GM12872 (cell line): ENCODE measurements around the gene C16orf82.

Source experiments
- TF ChIP-seq, protein P1 (sequence below): IDR thresholded peaks from 3 replicates; pipeline ENCODE4 v1.5.1; 2011; ENCODE audit warnings: low read depth, mild to moderate bottlenecking, low read length, moderate library complexity; ENCODE audit not compliant: insufficient read depth

Gene C16orf82

DNA sequence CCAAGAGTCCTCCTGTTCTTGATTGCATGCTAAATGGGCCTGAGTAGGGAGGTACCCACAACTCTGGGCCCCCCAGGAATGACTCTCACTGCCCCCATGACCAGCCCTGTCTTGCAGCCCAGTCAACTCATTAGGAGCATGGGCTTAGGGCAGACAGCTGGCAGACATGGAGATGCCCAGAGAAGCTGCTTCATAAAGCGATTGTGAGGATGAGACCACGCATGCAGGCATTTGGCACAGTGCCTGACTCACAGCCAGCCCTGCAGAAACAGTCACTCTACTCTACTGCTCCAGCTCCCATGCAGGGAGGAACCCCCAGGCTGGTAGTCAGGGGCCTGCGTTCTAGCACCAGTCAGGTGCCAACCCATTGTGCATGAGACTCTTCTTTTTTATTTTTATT lies 8.4 kb upstream of the C16orf82 start:
- TF ChIP-seq, protein P1, sequence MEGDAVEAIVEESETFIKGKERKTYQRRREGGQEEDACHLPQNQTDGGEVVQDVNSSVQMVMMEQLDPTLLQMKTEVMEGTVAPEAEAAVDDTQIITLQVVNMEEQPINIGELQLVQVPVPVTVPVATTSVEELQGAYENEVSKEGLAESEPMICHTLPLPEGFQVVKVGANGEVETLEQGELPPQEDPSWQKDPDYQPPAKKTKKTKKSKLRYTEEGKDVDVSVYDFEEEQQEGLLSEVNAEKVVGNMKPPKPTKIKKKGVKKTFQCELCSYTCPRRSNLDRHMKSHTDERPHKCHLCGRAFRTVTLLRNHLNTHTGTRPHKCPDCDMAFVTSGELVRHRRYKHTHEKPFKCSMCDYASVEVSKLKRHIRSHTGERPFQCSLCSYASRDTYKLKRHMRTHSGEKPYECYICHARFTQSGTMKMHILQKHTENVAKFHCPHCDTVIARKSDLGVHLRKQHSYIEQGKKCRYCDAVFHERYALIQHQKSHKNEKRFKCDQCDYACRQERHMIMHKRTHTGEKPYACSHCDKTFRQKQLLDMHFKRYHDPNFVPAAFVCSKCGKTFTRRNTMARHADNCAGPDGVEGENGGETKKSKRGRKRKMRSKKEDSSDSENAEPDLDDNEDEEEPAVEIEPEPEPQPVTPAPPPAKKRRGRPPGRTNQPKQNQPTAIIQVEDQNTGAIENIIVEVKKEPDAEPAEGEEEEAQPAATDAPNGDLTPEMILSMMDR: no peak

DNA sequence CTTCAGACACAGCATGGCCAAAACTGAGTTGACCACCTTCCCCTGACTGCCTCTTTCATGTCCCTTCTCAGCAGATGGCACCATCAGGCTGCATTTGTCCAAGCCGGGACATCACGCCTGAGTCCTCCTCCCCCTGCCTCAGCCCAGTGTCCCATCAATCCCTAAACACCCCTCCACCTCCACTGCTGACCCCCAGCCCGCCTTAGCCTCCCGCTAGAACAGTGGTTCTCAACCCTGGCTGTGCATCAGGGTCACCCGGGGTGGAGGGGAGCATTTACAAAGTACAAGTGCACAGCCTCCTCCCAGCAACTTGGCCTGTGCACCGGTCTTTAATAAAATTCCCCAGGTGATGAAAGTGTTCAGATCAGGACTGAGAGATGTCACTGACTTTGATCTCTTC lies 4.0 kb downstream of the C16orf82 start:
- TF ChIP-seq, protein P1: no peak

DNA sequence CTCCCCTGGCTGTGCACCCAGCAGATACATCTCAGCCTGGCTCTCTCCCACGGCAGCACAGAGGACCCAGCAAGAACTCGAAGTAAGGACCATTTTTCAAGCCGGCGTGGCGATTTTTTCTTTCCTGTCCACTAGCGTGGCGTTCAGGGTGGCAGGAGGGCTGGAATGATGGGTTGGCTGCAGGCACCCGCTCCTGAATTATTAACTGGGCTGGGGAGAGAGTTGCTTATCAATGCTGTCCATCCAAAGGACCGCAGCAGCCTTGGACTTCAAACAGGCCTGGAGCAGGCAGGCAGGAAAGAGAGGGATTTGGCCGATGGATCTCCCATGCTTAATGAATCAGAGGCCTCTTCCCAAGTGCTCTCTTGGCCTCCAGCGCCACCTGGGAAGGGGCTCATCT lies 7.0 kb downstream of the C16orf82 start:
- TF ChIP-seq, protein P1: no peak

DNA sequence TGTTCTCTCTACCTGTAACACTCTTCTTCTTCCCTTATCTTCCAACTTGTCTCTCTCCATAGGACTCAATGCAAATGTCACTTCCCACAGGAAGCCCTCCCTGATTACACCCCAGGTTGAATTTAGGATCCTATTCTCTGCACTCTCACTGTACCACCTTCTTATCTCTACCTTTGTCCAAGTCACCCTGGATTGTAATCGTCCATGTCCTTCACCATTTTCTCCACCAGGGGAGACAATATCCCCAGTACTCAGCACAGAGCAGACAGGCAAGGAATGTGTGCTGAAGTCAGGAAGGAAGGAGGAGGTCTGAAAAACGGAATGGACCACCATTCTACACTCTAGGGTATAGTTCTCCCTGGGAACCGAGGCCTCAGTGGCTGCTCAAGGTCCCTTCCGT lies 14.2 kb downstream of the C16orf82 start:
- TF ChIP-seq, protein P1: peak; percentile 57

DNA sequence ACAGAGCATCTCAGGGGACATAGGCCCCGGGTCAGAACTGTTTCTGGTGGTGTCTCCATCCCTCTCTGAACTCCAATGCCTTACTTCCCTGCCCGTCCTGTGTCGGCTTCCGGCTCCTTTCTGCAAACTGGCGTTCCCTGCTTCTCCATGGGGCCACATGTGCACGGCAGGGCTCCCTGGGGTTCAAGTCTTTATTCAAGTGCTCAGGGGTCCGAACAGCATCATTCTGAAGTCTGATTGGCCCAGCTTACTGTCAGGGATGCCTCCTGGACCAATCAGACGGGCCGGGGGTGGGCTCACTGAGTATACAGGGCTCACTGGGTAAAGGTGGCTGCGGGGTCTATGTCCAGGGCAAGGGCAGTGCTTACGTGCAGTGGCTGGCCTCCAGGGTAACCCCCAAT lies 17.1 kb downstream of the C16orf82 start:
- TF ChIP-seq, protein P1: no peak

DNA sequence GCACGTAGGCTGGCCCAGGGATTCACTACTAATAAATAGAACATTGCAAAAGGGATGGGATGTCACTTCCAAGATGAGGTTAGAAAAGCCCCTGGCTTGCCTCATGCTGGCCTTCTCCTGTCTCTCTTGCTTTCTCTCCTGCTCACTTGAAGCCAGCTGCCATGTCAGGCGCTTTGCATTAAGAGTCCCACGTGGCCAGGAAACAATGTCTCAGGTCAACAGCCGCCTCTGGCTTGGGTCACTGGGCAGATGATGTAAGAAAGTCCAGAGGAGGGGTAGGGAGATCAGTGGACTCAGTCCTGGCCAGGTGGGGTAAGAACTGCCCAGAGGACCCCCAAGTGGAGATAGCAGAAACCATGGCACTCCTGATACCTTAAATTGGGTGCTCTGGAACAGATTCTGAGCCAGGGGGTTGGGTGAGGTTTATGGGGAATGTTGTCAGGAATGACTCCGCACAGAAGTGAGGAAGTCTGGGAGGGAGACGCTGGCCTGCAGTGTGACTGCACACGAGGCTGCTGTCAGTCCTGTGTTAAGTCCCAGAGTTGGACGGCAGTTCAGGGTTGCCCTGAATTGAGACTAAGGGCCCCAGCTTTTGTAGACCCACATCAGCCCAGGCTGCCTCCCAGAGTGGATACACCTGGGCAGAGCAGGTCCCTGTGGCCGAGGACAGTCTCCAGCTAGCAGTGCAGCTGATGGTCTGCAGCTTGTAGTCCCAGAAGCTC lies 17.7 kb downstream of the C16orf82 start:
- TF ChIP-seq, protein P1: no peak

DNA sequence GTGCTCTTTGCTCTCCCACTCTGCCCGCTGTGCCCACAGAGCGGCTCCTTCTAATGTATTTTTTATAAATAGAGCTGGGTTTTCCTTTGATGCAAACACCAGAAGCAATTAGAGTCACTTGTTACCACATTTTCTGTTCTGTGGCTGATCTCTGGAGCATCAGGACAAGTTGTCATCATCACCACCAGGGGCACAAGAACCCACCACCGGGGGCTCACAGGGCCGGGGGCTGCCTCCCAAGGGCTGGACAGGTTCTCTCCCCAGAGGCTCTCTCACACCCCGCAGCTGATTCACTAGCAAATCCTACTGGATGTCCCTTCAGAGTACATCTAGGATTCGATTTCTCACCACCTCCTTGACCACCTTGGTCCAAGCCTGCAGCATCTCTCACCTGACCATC lies 18.5 kb downstream of the C16orf82 start:
- TF ChIP-seq, protein P1: no peak
